ENCODE measurements around the gene STK25. TPM values are rescaled to one million over a fixed set of nuclear protein-coding genes. Genes with fewer than 3 reads are reported as not detected.

The STK25 gene
- total and polyA plus RNA-seq, 2 of the 8 experiments (the other 6 are each of a cell fraction or from before 2014, with no cell fraction given), result 159 to 546 TPM

DNA sequence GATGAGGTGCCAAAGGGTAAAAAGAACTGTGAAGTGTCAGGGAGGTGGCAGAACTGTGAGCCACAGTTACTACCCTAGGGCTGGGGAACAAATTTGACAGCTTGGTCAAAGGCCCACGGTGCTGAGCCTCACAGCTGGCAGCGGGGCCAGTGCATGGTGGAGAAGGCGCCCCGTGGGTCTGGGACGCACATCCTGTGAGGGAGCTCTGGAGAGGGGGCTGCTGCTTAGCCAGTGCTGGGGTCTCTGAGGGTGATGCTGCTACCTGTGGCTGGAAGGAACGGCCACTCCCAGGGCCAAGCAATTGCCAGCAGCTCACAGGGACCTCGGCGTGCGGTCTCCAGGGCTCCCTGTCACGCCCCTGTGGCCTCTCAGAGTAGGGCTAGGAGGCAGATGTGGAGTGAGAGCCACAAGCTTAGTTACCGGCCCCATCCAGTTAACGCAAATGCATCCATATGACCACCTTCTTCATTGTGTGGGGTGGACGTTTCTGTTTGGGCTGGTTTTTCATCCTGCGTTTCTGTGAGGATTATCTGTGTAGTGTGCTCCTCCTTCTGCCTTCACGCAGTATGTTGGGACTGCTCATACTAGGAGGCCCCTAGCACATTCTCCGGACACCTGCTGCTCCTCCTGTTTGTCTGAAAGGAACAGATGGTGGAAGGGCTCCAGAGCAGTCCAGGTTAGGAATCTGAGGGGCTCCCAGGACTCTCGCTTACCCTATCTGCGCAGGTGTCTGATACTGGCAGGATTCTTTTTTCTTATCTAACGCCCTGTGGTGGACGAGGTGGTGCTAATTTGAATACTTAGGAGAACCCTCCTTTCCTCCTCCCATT is 26.0 kb downstream of the STK25 start:
- H2AK5ac ChIP-seq (ENCODE audit: low read depth, low read length), result no peak overlapping the region
- POLR2A ChIA-PET (ENCODE audit: partially characterized antibody), result interaction anchor here (1.3 to 4.0 kb wide), 2 partner anchors 10 to 16 kb away, joined by 3 to 24 read pairs; no protein-coding TSS in a partner anchor
- TF ChIP-seq, protein P1, sequence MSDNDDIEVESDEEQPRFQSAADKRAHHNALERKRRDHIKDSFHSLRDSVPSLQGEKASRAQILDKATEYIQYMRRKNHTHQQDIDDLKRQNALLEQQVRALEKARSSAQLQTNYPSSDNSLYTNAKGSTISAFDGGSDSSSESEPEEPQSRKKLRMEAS (IDR thresholded peaks at IDR 0.05), result no peak
- TF ChIP-seq BACH1 (IDR thresholded peaks at IDR 0.05; ENCODE audit: low read length) (no peak), BRCA1 (IDR thresholded peaks at IDR 0.05; ENCODE audit: low read depth, low read length) (no peak), TAF7 (optimal IDR thresholded peaks at IDR 0.05; ENCODE audit: borderline replicate concordance, low read depth, low read length) (no peak), TEAD4 (IDR thresholded peaks at IDR 0.05; ENCODE audit: low read depth, low read length) (no peak), NANOG (IDR thresholded peaks at IDR 0.05; ENCODE audit: insufficient read depth, low read depth, low read length, poor library complexity, severe bottlenecking) (no peak), KDM1A (IDR thresholded peaks at IDR 0.05; ENCODE audit: borderline replicate concordance, low read length) (no peak), RFX5 (IDR thresholded peaks at IDR 0.05; ENCODE audit: borderline replicate concordance, low read depth, low read length) (no peak), KDM4A (IDR thresholded peaks at IDR 0.05; ENCODE audit: low read depth, low read length, severe bottlenecking) (no peak), BCL11A (IDR thresholded peaks at IDR 0.05; ENCODE audit: low read depth in 2 of 2, low read length in 2 of 2) (no peak)
- TF ChIP-seq, protein P2, sequence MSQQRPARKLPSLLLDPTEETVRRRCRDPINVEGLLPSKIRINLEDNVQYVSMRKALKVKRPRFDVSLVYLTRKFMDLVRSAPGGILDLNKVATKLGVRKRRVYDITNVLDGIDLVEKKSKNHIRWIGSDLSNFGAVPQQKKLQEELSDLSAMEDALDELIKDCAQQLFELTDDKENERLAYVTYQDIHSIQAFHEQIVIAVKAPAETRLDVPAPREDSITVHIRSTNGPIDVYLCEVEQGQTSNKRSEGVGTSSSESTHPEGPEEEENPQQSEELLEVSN (IDR thresholded peaks at IDR 0.05), result no peak

More for the DNA sequence above, 26.0 kb downstream of the STK25 start:
- Histone ChIP-seq H4K5ac (ENCODE audit: insufficient read length, low read depth, low read length) (no peak overlapping the region), H3K4ac (replicated peaks; ENCODE audit: insufficient read length, low read depth, low read length) (no peak overlapping the region), H3K56ac (replicated peaks; ENCODE audit: insufficient read length, low read depth, low read length) (no peak overlapping the region), H2BK5ac (ENCODE audit: low read depth, low read length) (no peak overlapping the region), H3K4me3 (ENCODE audit: extremely low read depth in 1 of 4, insufficient read depth in 2 of 4, low read depth in 3 of 4, low read length in 4 of 4) (no peak overlapping the region), H3K79me1 (ENCODE audit: low read depth, low read length) (no peaks in the 10 kb centered on the region), H3K9me3 (ENCODE audit: insufficient read depth in 2 of 2, low read depth in 1 of 2, low read length in 1 of 2) (no peaks in the 10 kb centered on the region), H3K27ac (ENCODE audit: low read depth, low read length) (no peak overlapping the region), H3K27me3 (replicated peaks in 1 of 4; ENCODE audit: control insufficient read depth in 3 of 4, extremely low read depth in 1 of 4, insufficient read depth in 3 of 4, low read length in 3 of 4) (no peaks in the 10 kb centered on the region; a peak in 1 of 7 replicates), H3K4me2 (ENCODE audit: insufficient read depth in 1 of 2, low read depth in 2 of 2, low read length in 2 of 2) (no peak overlapping the region), H3K9ac (replicated peaks in 1 of 4; ENCODE audit: extremely low read depth in 1 of 4, low read depth in 3 of 4, low read length in 3 of 4) (no peak overlapping the region), H3K18ac (ENCODE audit: extremely low read depth, low read length) (no peak overlapping the region), H2BK15ac (ENCODE audit: low read length) (no peak overlapping the region), H2BK120ac (replicated peaks; ENCODE audit: low read depth, low read length) (no peak overlapping the region), H3K36me3 (ENCODE audit: control insufficient read depth in 2 of 4, insufficient read depth in 4 of 4, low read length in 3 of 4) (no peaks in the 10 kb centered on the region), H3K4me1 (replicated peaks in 1 of 4; ENCODE audit: control insufficient read depth in 3 of 4, insufficient read depth in 4 of 4, low read length in 3 of 4) (no peaks in the 10 kb centered on the region), H2BK12ac (ENCODE audit: low read depth, low read length) (no peak overlapping the region), H4K8ac (ENCODE audit: extremely low read depth, insufficient read depth, low read length) (no peak overlapping the region), H3K23me2 (ENCODE audit: low read depth, low read length) (no peaks in the 10 kb centered on the region), H2AFZ (ENCODE audit: low read length) (no peak overlapping the region), H4K20me1 (replicated peaks in 1 of 2; ENCODE audit: control insufficient read depth in 1 of 2, insufficient read depth in 2 of 2, low read length in 2 of 2) (peaks cover 0 to 2% of the 10 kb centered on the region in 2 experiments), H4K91ac (replicated peaks; ENCODE audit: insufficient read length, low read length) (no peak overlapping the region), H3K79me2 (ENCODE audit: control insufficient read depth in 1 of 2, insufficient read depth in 2 of 2, low read length in 2 of 2) (no peaks in the 10 kb centered on the region), H2BK20ac (ENCODE audit: low read length) (no peak overlapping the region), H3K23ac (ENCODE audit: insufficient read length) (no peak overlapping the region), H3K14ac (ENCODE audit: insufficient read length) (no peak overlapping the region)
- WGBS, 2 experiments (ENCODE audit: extremely low coverage in 1 of 2, insufficient coverage in 1 of 2, insufficient read length in 1 of 2, insufficient replicate concordance in 2 of 2, low coverage in 1 of 2, low lambda C conversion rate in 2 of 2, missing lambda C conversion rate in 1 of 2), result 84% methylated on average over 19 of the region's 20 CpGs; no CpG with 5 or more reads in 1 of the 2 experiments
- CTCF ChIA-PET (ENCODE audit: partially characterized antibody), result interaction anchor here (0.8 to 2.6 kb wide), 4 partner anchors 8 to 16 kb away, joined by 3 to 9 read pairs (median 4); no protein-coding TSS in a partner anchor
- no peak for DNase-seq (ENCODE audit: low read depth in 1 of 2, low spot score in 2 of 2)
- no peak for FAIRE-seq
